Left lung (tissue), 10 donors: Measurements from ENCODE around the gene ALG9. TPM values are rescaled to one million over a fixed set of nuclear protein-coding genes. Genes with fewer than 3 reads are reported as not detected.
"Not testable (repeated sequence)": the region's sequence is repeated elsewhere in the genome, so short reads cannot be mapped to it uniquely, and the experiment has no call there.

Source experiments
- ATAC-seq: fragments of 200-7000 bp; cut with Tn5 transposase; one replicate; pipeline ENCODE4 v1.9.1; 2020; ENCODE audit warnings: moderate library complexity
- DNase-seq, 4 donors: peaks; one replicate each; pipeline ENCODE4 v3.0.0-alpha.2; 2013 to 2020
- H3K27ac ChIP-seq, 2 donors: fragments of 200-600 bp; sonication (generic) in 1 of 2; one replicate each; pipeline versions ENCODE4 v1.5.0 to v1.8.0; 2020 to 2021
- H3K27me3 ChIP-seq, 2 donors: fragments of 200-600 bp; sonication (generic) in 1 of 2; one replicate each; pipeline versions ENCODE4 v1.5.0 to v1.8.0; 2020 to 2021
- H3K36me3 ChIP-seq, 2 donors: fragments of 200-600 bp; sonication (generic) in 1 of 2; one replicate each; pipeline versions ENCODE4 v1.5.0 to v1.8.0; 2020 to 2021
- H3K4me1 ChIP-seq, 2 donors: fragments of 200-600 bp; one replicate each; pipeline ENCODE4 v1.8.0; 2021
- H3K4me3 ChIP-seq, 2 donors: fragments of 200-600 bp; sonication (generic) in 1 of 2; one replicate each; pipeline versions ENCODE4 v1.5.0 to v1.8.0; 2020 to 2021; ENCODE audit warnings: mild to moderate bottlenecking in 1 of 2
- H3K9me3 ChIP-seq, 2 donors: fragments of 200-600 bp; sonication (generic) in 1 of 2; one replicate each; pipeline versions ENCODE4 v1.5.0 to v1.8.0; 2020 to 2021
- CTCF ChIP-seq, 2 donors: fragments of 200-600 bp; sonication (generic) in 1 of 2; IDR thresholded peaks; one replicate each; pipeline versions ENCODE4 v1.5.0 to v1.8.0; 2021; ENCODE audit warnings: antibody characterized with exemption in 2 of 2
- intact Hi-C, 2 donors: fragments of 100-400 bp; cut with DNase I; formaldehyde crosslinking; loops; one replicate each; pipeline versions ENCODE4 v1.11.2 to v1.14.2; 2022
- polyA plus RNA-seq, 6 donors: library from polyadenylated mRNA; unstranded; fragments of 120-200 nt; gene quantifications; one replicate each; pipeline ENCODE4 v1.2.1, GENCODE V29; 2013; ENCODE audit not compliant: insufficient read length in 6 of 6
- total RNA-seq, 2 donors: library from RNA; stranded (reverse); fragmentation: NEBNext Ultra II Directional; extraction: Animal tissue kit (Norgen Biotek cat#: 25700); gene quantifications; one replicate each; pipeline ENCODE4 v1.2.1, GENCODE V29; 2021
- donor health status: DM: no; HTN: yes; CAD: no.
- donor health status: DM: no; HTN: no; CAD: no.

ALG9 gene
- total and polyA plus RNA-seq, 8 donors: 27.5 to 51.0 (median 47.4) TPM

GRCh38 chr11:111906680-111907079 lies 35.3 kb upstream of the ALG9 start:
- no peak overlapping the region for H3K27ac ChIP-seq
- DNase-seq: no peak
- H3K27me3 ChIP-seq: peaks cover 0 to 15% of the 10 kb centered on the region in 2 donors
- intact Hi-C loops: no loop called here
- ATAC-seq: no peak
- H3K4me1 ChIP-seq: no peaks in the 10 kb centered on the region
- H3K9me3 ChIP-seq: peaks cover 0 to 2% of the 10 kb centered on the region in 2 donors
- no peak for TF ChIP-seq CTCF (IDR thresholded peaks at IDR 0.05)
- H3K36me3 ChIP-seq: no peaks in the 10 kb centered on the region
- H3K4me3 ChIP-seq: no peak overlapping the region

GRCh38 chr11:111905411-111905810 lies 34.0 kb upstream of the ALG9 start:
- no peak for TF ChIP-seq CTCF (IDR thresholded peaks at IDR 0.05)
- Histone ChIP-seq H3K27me3 (peaks cover 0 to 5% of the 10 kb centered on the region in 2 donors), H3K36me3 (no peaks in the 10 kb centered on the region), H3K4me3 (no peak overlapping the region), H3K4me1 (no peaks in the 10 kb centered on the region), H3K9me3 (peaks cover 0 to 2% of the 10 kb centered on the region in 2 donors), H3K27ac (no peak overlapping the region)
- DNase-seq (no peak), ATAC-seq (no peak)
- intact Hi-C loops: no loop called here

GRCh38 chr11:111886844-111887243 lies 15.5 kb upstream of the ALG9 start:
- no peaks in the 10 kb centered on the region for H3K4me1 ChIP-seq
- intact Hi-C loops: no loop called here
- H3K27ac ChIP-seq: no peak overlapping the region
- no peaks in the 10 kb centered on the region for H3K27me3 ChIP-seq
- ATAC-seq: no peak
- H3K9me3 ChIP-seq: no peaks in the 10 kb centered on the region
- H3K4me3 ChIP-seq: no peak overlapping the region
- no peak for TF ChIP-seq CTCF (IDR thresholded peaks at IDR 0.05)
- H3K36me3 ChIP-seq: peaks cover 0 to 3% of the 10 kb centered on the region in 2 donors
- no peak for DNase-seq

GRCh38 chr11:111886032-111886431 lies 14.7 kb upstream of the ALG9 start:
- Histone ChIP-seq H3K9me3 (no peaks in the 10 kb centered on the region), H3K27ac (no peak overlapping the region), H3K4me1 (no peaks in the 10 kb centered on the region), H3K4me3 (no peak overlapping the region), H3K36me3 (peaks cover 0 to 3% of the 10 kb centered on the region in 2 donors), H3K27me3 (no peaks in the 10 kb centered on the region)
- intact Hi-C loops: no loop called here
- DNase-seq (no peak), ATAC-seq (no peak)
- TF ChIP-seq CTCF (IDR thresholded peaks at IDR 0.05): no peak

- DNase-seq, H3K27ac ChIP-seq, H3K36me3 ChIP-seq, H3K9me3 ChIP-seq, H3K4me1 ChIP-seq, H3K27me3 ChIP-seq, H3K4me3 ChIP-seq, ATAC-seq, intact Hi-C loops: not testable (repeated sequence)
These were observed 13.7 kb upstream of the ALG9 start for GRCh38 chr11:111885053-111885452.

GRCh38 chr11:111882202-111882601 lies 10.8 kb upstream of the ALG9 start:
- DNase-seq (no peak), ATAC-seq (no peak)
- H3K9me3 ChIP-seq: no peaks in the 10 kb centered on the region
- peaks cover 5 to 19% of the 10 kb centered on the region in 2 donors for H3K4me1 ChIP-seq
- H3K36me3 ChIP-seq: peaks cover 0 to 3% of the 10 kb centered on the region in 2 donors
- no peaks in the 10 kb centered on the region for H3K27me3 ChIP-seq
- H3K27ac ChIP-seq: no peak overlapping the region
- H3K4me3 ChIP-seq: no peak overlapping the region
- intact Hi-C loops: no loop called here
- no peak for TF ChIP-seq CTCF (IDR thresholded peaks at IDR 0.05)
